ENCODE results near the gene SH2D3C. TPM values are rescaled to one million over a fixed set of nuclear protein-coding genes. Genes with fewer than 3 reads are reported as not detected.

The SH2D3C gene
- total and polyA plus RNA-seq, 2 of the 8 experiments (the other 6 are each of a cell fraction or from before 2014, with no cell fraction given), result 6.4 to 8.1 TPM

- Histone ChIP-seq H3K23me2 (ENCODE audit: low read depth, low read length) (peaks cover 2% of the 10 kb centered on the region; the same call in 1 of the 2 replicates), H3K9ac (replicated peaks in 1 of 4; ENCODE audit: extremely low read depth in 1 of 4, low read depth in 3 of 4, low read length in 3 of 4) (no peak overlapping the region), H3K4me3 (ENCODE audit: extremely low read depth in 1 of 4, insufficient read depth in 2 of 4, low read depth in 3 of 4, low read length in 4 of 4) (no peak overlapping the region), H2BK15ac (ENCODE audit: low read length) (no peak overlapping the region), H2BK120ac (replicated peaks; ENCODE audit: low read depth, low read length) (no peak overlapping the region), H3K14ac (ENCODE audit: insufficient read length) (no peak overlapping the region), H3K27me3 (replicated peaks in 1 of 4; ENCODE audit: control insufficient read depth in 3 of 4, extremely low read depth in 1 of 4, insufficient read depth in 3 of 4, low read length in 3 of 4) (no peaks in the 10 kb centered on the region), H3K79me2 (ENCODE audit: control insufficient read depth in 1 of 2, insufficient read depth in 2 of 2, low read length in 2 of 2) (no peaks in the 10 kb centered on the region), H3K23ac (ENCODE audit: insufficient read length) (no peak overlapping the region), H2BK20ac (ENCODE audit: low read length) (no peak overlapping the region), H4K8ac (ENCODE audit: extremely low read depth, insufficient read depth, low read length) (no peak overlapping the region), H3K56ac (replicated peaks; ENCODE audit: insufficient read length, low read depth, low read length) (no peak overlapping the region), H3K4ac (replicated peaks; ENCODE audit: insufficient read length, low read depth, low read length) (no peak overlapping the region), H3K18ac (ENCODE audit: extremely low read depth, low read length) (no peak overlapping the region), H3K79me1 (ENCODE audit: low read depth, low read length) (0 out of 2 replicates have a peak, but pooled peaks cover 2% of the 10 kb centered on the region), H2BK5ac (ENCODE audit: low read depth, low read length) (no peak overlapping the region), H2BK12ac (ENCODE audit: low read depth, low read length) (no peak overlapping the region), H4K20me1 (replicated peaks in 1 of 2; ENCODE audit: control insufficient read depth in 1 of 2, insufficient read depth in 2 of 2, low read length in 2 of 2) (peaks cover 2 to 20% of the 10 kb centered on the region in 2 experiments), H4K91ac (replicated peaks; ENCODE audit: insufficient read length, low read length) (no peak overlapping the region), H3K36me3 (ENCODE audit: control insufficient read depth in 2 of 4, insufficient read depth in 4 of 4, low read length in 3 of 4) (peaks cover 15 to 29% (median 26%) of the 10 kb centered on the region in 4 experiments; a peak in 7 of 8 replicates), H3K4me1 (replicated peaks in 1 of 4; ENCODE audit: control insufficient read depth in 3 of 4, insufficient read depth in 4 of 4, low read length in 3 of 4) (peaks cover 0 to 8% (median 6%) of the 10 kb centered on the region in 4 experiments; a peak in 5 of 7 replicates), H3K27ac (ENCODE audit: low read depth, low read length) (no peak overlapping the region), H4K5ac (ENCODE audit: insufficient read length, low read depth, low read length) (no peak overlapping the region), H2AFZ (ENCODE audit: low read length) (no peak overlapping the region), H3K4me2 (ENCODE audit: insufficient read depth in 1 of 2, low read depth in 2 of 2, low read length in 2 of 2) (no peak overlapping the region), H3K9me3 (ENCODE audit: insufficient read depth in 2 of 2, low read depth in 1 of 2, low read length in 1 of 2) (no peaks in the 10 kb centered on the region), H2AK5ac (ENCODE audit: low read depth, low read length) (no peak overlapping the region)
- no peak for DNase-seq (ENCODE audit: low read depth in 1 of 2, low spot score in 2 of 2)
- ChIA-PET POLR2A (ENCODE audit: partially characterized antibody) (interaction anchor here (0.6 to 1.6 kb wide), 7 partner anchors 8 to 1103 kb away, joined by 3 to 9 read pairs (median 4); no protein-coding TSS in a partner anchor), CTCF (ENCODE audit: partially characterized antibody) (interaction anchor here (0.6 to 4.5 kb wide), 8 partner anchors 11 to 850 kb away, joined by 3 to 19 read pairs (median 6); no protein-coding TSS in a partner anchor)
- TF ChIP-seq RBBP5 (IDR thresholded peaks at IDR 0.05; ENCODE audit: borderline replicate concordance, low read depth, low read length) (no peak), SIN3A (conservative IDR thresholded peaks at IDR 0.05 in 1 of 2, IDR thresholded peaks at IDR 0.05 in 1 of 2; ENCODE audit: low read depth in 1 of 2, low read length in 2 of 2) (no peak), RAD21 (IDR thresholded peaks at IDR 0.05 in 1 of 2, conservative IDR thresholded peaks at IDR 0.05 in 1 of 2; ENCODE audit: low read depth in 2 of 2, low read length in 2 of 2) (no peak)
- FAIRE-seq, result no peak
- 96% methylated on average over 5 of the region's 6 CpGs; no CpG with 5 or more reads in 1 of the 2 experiments for WGBS, 2 experiments (ENCODE audit: extremely low coverage in 1 of 2, insufficient coverage in 1 of 2, insufficient read length in 1 of 2, insufficient replicate concordance in 2 of 2, low coverage in 1 of 2, low lambda C conversion rate in 2 of 2, missing lambda C conversion rate in 1 of 2)
These were observed 33.5 kb upstream of the SH2D3C start for GRCh38 chr9:127812011-127812410.
